Spinal cord (tissue), 10 donors: Measurements from ENCODE around the gene MYL6B. TPM values are rescaled to one million over a fixed set of nuclear protein-coding genes. Genes with fewer than 3 reads are reported as not detected.

Experiments
- DNase-seq, 6 donors: peaks; one replicate each; pipeline versions ENCODE4 v3.0.0 to v3.0.0-alpha.2; 2013 to 2015; ENCODE audit warnings: low spot score in 6 of 6, low read depth in 4 of 6
- H3K27ac ChIP-seq: one replicate; pipeline ENCODE4 v1.5.1; 2013; ENCODE audit warnings: low read depth, low read length, control low read depth
- H3K27me3 ChIP-seq: one replicate; pipeline ENCODE4 v1.6.1; 2013; ENCODE audit warnings: low read length; ENCODE audit not compliant: control insufficient read depth, insufficient read depth
- H3K36me3 ChIP-seq: one replicate; pipeline ENCODE4 v1.6.1; 2013; ENCODE audit warnings: low read length; ENCODE audit not compliant: control insufficient read depth, insufficient read depth
- H3K4me1 ChIP-seq: one replicate; pipeline ENCODE4 v1.6.1; 2013; ENCODE audit warnings: low read length; ENCODE audit not compliant: control insufficient read depth, insufficient read depth
- H3K4me3 ChIP-seq: one replicate; pipeline ENCODE4 v1.5.1; 2013; ENCODE audit warnings: low read depth, low read length, control low read depth
- H3K9me3 ChIP-seq: one replicate; pipeline ENCODE4 v1.6.1; 2013; ENCODE audit warnings: low read length; ENCODE audit not compliant: control insufficient read depth, insufficient read depth
- WGBS: methylation state at CpG from one replicate; pipeline ENCODE4 v1.1.5; 2013; ENCODE audit warnings: missing lambda C conversion rate; ENCODE audit not compliant: insufficient coverage; 5-methylcytosine and 5-hydroxymethylcytosine counted together
- polyA plus RNA-seq, 2 donors: library from polyadenylated mRNA; unstranded; fragments of 120-200 nt; gene quantifications; one replicate each; pipeline ENCODE4 v1.2.1, GENCODE V29; 2013; ENCODE audit not compliant: insufficient read length in 2 of 2
- total RNA-seq, 2 donors: library from RNA; depleted of rRNA in 1 of 2; stranded (reverse); fragments of 120-200 nt in 1 of 2; fragments of >200 nt in 1 of 2; gene quantifications; one replicate each; pipeline versions ENCODE4 v1.2.3 to v1.2.4, GENCODE V29; 2013 to 2014
- donor health status: healthy.

Gene MYL6B
- total and polyA plus RNA-seq, 4 donors: 69.4 to 287 (median 238) TPM

- H3K27me3 ChIP-seq: no peaks in the 10 kb centered on the region
- H3K36me3 ChIP-seq: no peaks in the 10 kb centered on the region
- H3K4me1 ChIP-seq: no peaks in the 10 kb centered on the region
- H3K9me3 ChIP-seq: no peaks in the 10 kb centered on the region
- no peak overlapping the region for H3K4me3 ChIP-seq
- 96% methylated on average over 5 of the region's 9 CpGs for WGBS
- H3K27ac ChIP-seq: no peak overlapping the region
- no peak for DNase-seq
Observed at GRCh38 chr12:56197921-56198635, 45.7 kb downstream of the MYL6B start.

GRCh38 chr12:56198836-56199235, 46.4 kb downstream of the MYL6B start:
- H3K27ac ChIP-seq: no peak overlapping the region
- no peak overlapping the region for H3K4me3 ChIP-seq
- 100% methylated on average over 1 of the region's 1 CpG for WGBS
- H3K9me3 ChIP-seq: no peaks in the 10 kb centered on the region
- no peaks in the 10 kb centered on the region for H3K27me3 ChIP-seq
- no peak for DNase-seq
- no peaks in the 10 kb centered on the region for H3K4me1 ChIP-seq
- no peaks in the 10 kb centered on the region for H3K36me3 ChIP-seq

- no peak overlapping the region for H3K4me3 ChIP-seq
- H3K36me3 ChIP-seq: peaks cover 26% of the 10 kb centered on the region
- 67% methylated on average over 1 of the region's 1 CpG for WGBS
- DNase-seq: no peak
- no peak overlapping the region for H3K27ac ChIP-seq
- no peaks in the 10 kb centered on the region for H3K27me3 ChIP-seq
- H3K4me1 ChIP-seq: no peaks in the 10 kb centered on the region
- H3K9me3 ChIP-seq: no peaks in the 10 kb centered on the region
Observed at GRCh38 chr12:56202366-56202765, 50.0 kb downstream of the MYL6B start.

GRCh38 chr12:56202838-56203237, 50.5 kb downstream of the MYL6B start:
- Histone ChIP-seq H3K36me3 (peaks cover 28% of the 10 kb centered on the region), H3K4me1 (no peaks in the 10 kb centered on the region), H3K27me3 (no peaks in the 10 kb centered on the region), H3K27ac (no peak overlapping the region), H3K4me3 (no peak overlapping the region), H3K9me3 (no peaks in the 10 kb centered on the region)
- no peak for DNase-seq
- no CpG with 5 or more reads among the region's 2 CpGs for WGBS

- Histone ChIP-seq H3K4me3 (no peak overlapping the region), H3K27ac (no peak overlapping the region), H3K27me3 (no peaks in the 10 kb centered on the region), H3K9me3 (no peaks in the 10 kb centered on the region), H3K36me3 (peaks cover 42% of the 10 kb centered on the region), H3K4me1 (no peaks in the 10 kb centered on the region)
- DNase-seq: no peak
Observed at GRCh38 chr12:56204275-56204674, 51.9 kb downstream of the MYL6B start.

- Histone ChIP-seq H3K27ac (no peak overlapping the region), H3K9me3 (no peaks in the 10 kb centered on the region), H3K27me3 (no peaks in the 10 kb centered on the region), H3K36me3 (peaks cover 54% of the 10 kb centered on the region), H3K4me3 (no peak overlapping the region), H3K4me1 (no peaks in the 10 kb centered on the region)
- DNase-seq: no peak
Observed at GRCh38 chr12:56205445-56205844, 53.1 kb downstream of the MYL6B start.

GRCh38 chr12:56206452-56207166, 54.2 kb downstream of the MYL6B start:
- DNase-seq: peak in 2 of 6 donors; percentile 42 to 60
- no peaks in the 10 kb centered on the region for H3K4me1 ChIP-seq
- no peak overlapping the region for H3K4me3 ChIP-seq
- peaks cover 64% of the 10 kb centered on the region for H3K36me3 ChIP-seq
- no peaks in the 10 kb centered on the region for H3K9me3 ChIP-seq
- H3K27me3 ChIP-seq: no peaks in the 10 kb centered on the region
- H3K27ac ChIP-seq: no peak overlapping the region
- 50% methylated on average over 11 of the region's 14 CpGs for WGBS

Other genes starting within 250 kb of the MYL6B start
- 10 to 100 TPM; 17.8 to 31.5 TPM for gene PYM1, start 224.7 kb upstream of the MYL6B start, total RNA-seq
- 10 to 100 TPM; 33.2 to 36.7 TPM for gene PYM1, start 224.7 kb upstream of the MYL6B start, polyA plus RNA-seq
- 10 to 100 TPM; 19.5 to 33.3 TPM for gene DGKA, start 221.4 kb upstream of the MYL6B start, total RNA-seq
- gene DGKA, start 221.4 kb upstream of the MYL6B start, polyA plus RNA-seq: 10 to 100 TPM; 33.1 to 35.0 TPM
- 1 to 10 TPM in 1 of 2 donors, under 1 TPM in 1; 0.79 to 8.8 TPM for gene PMEL, start 186.5 kb upstream of the MYL6B start, total RNA-seq
- 1 to 10 TPM in 1 of 2 donors, under 1 TPM in 1; 0.70 to 1.5 TPM for gene PMEL, start 186.5 kb upstream of the MYL6B start, polyA plus RNA-seq
- 10 to 100 TPM; 14.5 to 54.4 TPM for gene CDK2, start 185.8 kb upstream of the MYL6B start, total RNA-seq
- 10 to 100 TPM; 25.5 to 32.0 TPM for gene CDK2, start 185.8 kb upstream of the MYL6B start, polyA plus RNA-seq
- 10 to 100 TPM; 77.5 to 93.7 TPM for gene RAB5B, start 178.5 kb upstream of the MYL6B start, total RNA-seq
- gene RAB5B, start 178.5 kb upstream of the MYL6B start, polyA plus RNA-seq: 100 to 1,000 TPM; 153 to 160 TPM
- gene SUOX, start 155.3 kb upstream of the MYL6B start, total RNA-seq: 10 to 100 TPM; 17.7 to 46.1 TPM
- gene SUOX, start 155.3 kb upstream of the MYL6B start, polyA plus RNA-seq: 10 to 100 TPM; 36.7 to 45.6 TPM
- 1 to 10 TPM; 3.4 to 5.2 TPM for gene IKZF4, start 131.5 kb upstream of the MYL6B start, total RNA-seq
- gene IKZF4, start 131.5 kb upstream of the MYL6B start, polyA plus RNA-seq: 10 to 100 TPM; 16.8 to 25.2 TPM
- gene RPS26, start 110.7 kb upstream of the MYL6B start, total RNA-seq: 100 to 1,000 TPM in 1 of 2 donors, 10 to 100 TPM in 1; 97.6 to 270 TPM
- gene RPS26, start 110.7 kb upstream of the MYL6B start, polyA plus RNA-seq: 100 to 1,000 TPM; 118 to 209 TPM
- 10 to 100 TPM; 41.1 to 73.9 TPM for gene ERBB3, start 72.4 kb upstream of the MYL6B start, total RNA-seq
- gene ERBB3, start 72.4 kb upstream of the MYL6B start, polyA plus RNA-seq: 10 to 100 TPM; 70.1 to 95.1 TPM
- gene PA2G4, start 48.0 kb upstream of the MYL6B start, total RNA-seq: 100 to 1,000 TPM in 1 of 2 donors, 10 to 100 TPM in 1; 63.6 to 106 TPM
- 100 to 1,000 TPM; 123 to 126 TPM for gene PA2G4, start 48.0 kb upstream of the MYL6B start, polyA plus RNA-seq
- gene RPL41, start 36.0 kb upstream of the MYL6B start, total RNA-seq: 1,000 to 10,000 TPM in 1 of 2 donors, 100 to 1,000 TPM in 1; 970 to 5,681 TPM
- gene RPL41, start 36.0 kb upstream of the MYL6B start, polyA plus RNA-seq: 1,000 to 10,000 TPM; 2,766 to 3,172 TPM
- 1 to 10 TPM; 5.2 to 7.1 TPM for gene ZC3H10, start 34.3 kb upstream of the MYL6B start, total RNA-seq
- 1 to 10 TPM; 4.1 to 6.0 TPM for gene ZC3H10, start 34.3 kb upstream of the MYL6B start, polyA plus RNA-seq
- gene ESYT1, start 24.3 kb upstream of the MYL6B start, total RNA-seq: 10 to 100 TPM; 72.6 to 76.6 TPM
- 10 to 100 TPM; 42.6 to 49.7 TPM for gene ESYT1, start 24.3 kb upstream of the MYL6B start, polyA plus RNA-seq
- gene MYL6, start 5.8 kb downstream of the MYL6B start, total RNA-seq: 1,000 to 10,000 TPM in 1 of 2 donors, 100 to 1,000 TPM in 1; 887 to 2,396 TPM
- 1,000 to 10,000 TPM; 1,367 to 1,524 TPM for gene MYL6, start 5.8 kb downstream of the MYL6B start, polyA plus RNA-seq
- 100 to 1,000 TPM in 1 of 2 donors, 10 to 100 TPM in 1; 66.2 to 104 TPM for gene SMARCC2, start 36.9 kb downstream of the MYL6B start, total RNA-seq
- 100 to 1,000 TPM; 141 to 143 TPM for gene SMARCC2, start 36.9 kb downstream of the MYL6B start, polyA plus RNA-seq
- 10 to 100 TPM; 58.0 to 75.1 TPM for gene RNF41, start 69.3 kb downstream of the MYL6B start, total RNA-seq
- gene RNF41, start 69.3 kb downstream of the MYL6B start, polyA plus RNA-seq: 10 to 100 TPM; 51.5 to 56.7 TPM
- 10 to 100 TPM; 20.8 to 45.5 TPM for gene NABP2, start 71.8 kb downstream of the MYL6B start, total RNA-seq
- gene NABP2, start 71.8 kb downstream of the MYL6B start, polyA plus RNA-seq: 10 to 100 TPM; 46.3 to 48.3 TPM
- under 1 TPM in 1 of 2 donors, not detected in 1; 0.66 TPM for gene SLC39A5, start 77.5 kb downstream of the MYL6B start, total RNA-seq
- gene SLC39A5, start 77.5 kb downstream of the MYL6B start, polyA plus RNA-seq: 1 to 10 TPM in 1 of 2 donors, under 1 TPM in 1; 0.60 to 1.9 TPM
- gene ANKRD52, start 105.8 kb downstream of the MYL6B start, total RNA-seq: 10 to 100 TPM; 20.9 to 23.2 TPM
- 10 to 100 TPM; 42.7 to 54.7 TPM for gene ANKRD52, start 105.8 kb downstream of the MYL6B start, polyA plus RNA-seq
- 10 to 100 TPM; 13.4 to 19.0 TPM for gene COQ10A, start 114.4 kb downstream of the MYL6B start, total RNA-seq
- gene COQ10A, start 114.4 kb downstream of the MYL6B start, polyA plus RNA-seq: 10 to 100 TPM; 24.9 to 29.9 TPM
- gene CS, start 147.7 kb downstream of the MYL6B start, total RNA-seq: 100 to 1,000 TPM in 1 of 2 donors, 10 to 100 TPM in 1; 79.6 to 179 TPM
- 100 to 1,000 TPM; 196 to 202 TPM for gene CS, start 147.7 kb downstream of the MYL6B start, polyA plus RNA-seq
- 100 to 1,000 TPM in 1 of 2 donors, 10 to 100 TPM in 1; 46.7 to 163 TPM for gene CNPY2, start 163.4 kb downstream of the MYL6B start, total RNA-seq
- 100 to 1,000 TPM; 144 to 145 TPM for gene CNPY2, start 163.4 kb downstream of the MYL6B start, polyA plus RNA-seq
- gene PAN2, start 181.4 kb downstream of the MYL6B start, total RNA-seq: 10 to 100 TPM; 41.0 to 74.1 TPM
- 10 to 100 TPM; 55.0 to 74.9 TPM for gene PAN2, start 181.4 kb downstream of the MYL6B start, polyA plus RNA-seq
- gene IL23A, start 186.3 kb downstream of the MYL6B start, total RNA-seq: under 1 TPM in 1 of 2 donors, not detected in 1; 0.22 TPM
- under 1 TPM; 0.46 to 0.80 TPM for gene IL23A, start 186.3 kb downstream of the MYL6B start, polyA plus RNA-seq
- 100 to 1,000 TPM; 120 to 145 TPM for gene STAT2, start 207.5 kb downstream of the MYL6B start, total RNA-seq
- gene STAT2, start 207.5 kb downstream of the MYL6B start, polyA plus RNA-seq: 100 to 1,000 TPM in 1 of 2 donors, 10 to 100 TPM in 1; 72.4 to 120 TPM
- not detected for gene APOF, start 210.3 kb downstream of the MYL6B start, total RNA-seq
- gene APOF, start 210.3 kb downstream of the MYL6B start, polyA plus RNA-seq: under 1 TPM in 1 of 2 donors, not detected in 1; 0.12 TPM